Measurements from ENCODE around the gene ABCA2.

DNA sequence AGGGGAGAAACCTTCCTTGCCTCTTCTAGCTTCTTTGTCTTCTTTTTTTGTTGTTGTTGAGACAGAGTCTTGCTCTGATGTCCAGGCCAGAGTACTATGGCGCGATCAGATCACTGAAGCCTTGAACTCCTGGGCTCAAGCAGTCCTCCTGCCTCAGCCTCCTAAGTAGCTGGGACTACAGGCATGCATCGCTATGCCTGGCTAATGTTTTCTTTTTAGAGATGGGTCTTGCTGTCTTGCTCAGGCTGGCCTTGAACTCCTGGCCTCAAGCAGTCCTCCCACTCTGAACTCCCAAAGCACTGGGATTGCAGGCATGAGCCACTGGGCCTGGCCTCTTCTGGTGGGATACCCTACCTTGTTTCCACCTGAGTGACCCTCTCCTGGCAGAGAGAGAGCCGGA is 39.2 kb downstream of the ABCA2 start:
- TF ChIP-seq POLR2A (IDR thresholded peaks at IDR 0.05): no peak
- TF ChIP-seq, protein P1, sequence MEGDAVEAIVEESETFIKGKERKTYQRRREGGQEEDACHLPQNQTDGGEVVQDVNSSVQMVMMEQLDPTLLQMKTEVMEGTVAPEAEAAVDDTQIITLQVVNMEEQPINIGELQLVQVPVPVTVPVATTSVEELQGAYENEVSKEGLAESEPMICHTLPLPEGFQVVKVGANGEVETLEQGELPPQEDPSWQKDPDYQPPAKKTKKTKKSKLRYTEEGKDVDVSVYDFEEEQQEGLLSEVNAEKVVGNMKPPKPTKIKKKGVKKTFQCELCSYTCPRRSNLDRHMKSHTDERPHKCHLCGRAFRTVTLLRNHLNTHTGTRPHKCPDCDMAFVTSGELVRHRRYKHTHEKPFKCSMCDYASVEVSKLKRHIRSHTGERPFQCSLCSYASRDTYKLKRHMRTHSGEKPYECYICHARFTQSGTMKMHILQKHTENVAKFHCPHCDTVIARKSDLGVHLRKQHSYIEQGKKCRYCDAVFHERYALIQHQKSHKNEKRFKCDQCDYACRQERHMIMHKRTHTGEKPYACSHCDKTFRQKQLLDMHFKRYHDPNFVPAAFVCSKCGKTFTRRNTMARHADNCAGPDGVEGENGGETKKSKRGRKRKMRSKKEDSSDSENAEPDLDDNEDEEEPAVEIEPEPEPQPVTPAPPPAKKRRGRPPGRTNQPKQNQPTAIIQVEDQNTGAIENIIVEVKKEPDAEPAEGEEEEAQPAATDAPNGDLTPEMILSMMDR (IDR thresholded peaks at IDR 0.05): no peak
